ENCODE measurements around the gene LRG1. TPM values are rescaled to one million over a fixed set of nuclear protein-coding genes. Genes with fewer than 3 reads are reported as not detected.

LRG1 gene
- total and polyA plus RNA-seq, 9 of the 15 experiments (the other 6 are each of a cell fraction or from before 2014, with no cell fraction given) = 1.5 to 11.9 (median 8.7) TPM

DNA sequence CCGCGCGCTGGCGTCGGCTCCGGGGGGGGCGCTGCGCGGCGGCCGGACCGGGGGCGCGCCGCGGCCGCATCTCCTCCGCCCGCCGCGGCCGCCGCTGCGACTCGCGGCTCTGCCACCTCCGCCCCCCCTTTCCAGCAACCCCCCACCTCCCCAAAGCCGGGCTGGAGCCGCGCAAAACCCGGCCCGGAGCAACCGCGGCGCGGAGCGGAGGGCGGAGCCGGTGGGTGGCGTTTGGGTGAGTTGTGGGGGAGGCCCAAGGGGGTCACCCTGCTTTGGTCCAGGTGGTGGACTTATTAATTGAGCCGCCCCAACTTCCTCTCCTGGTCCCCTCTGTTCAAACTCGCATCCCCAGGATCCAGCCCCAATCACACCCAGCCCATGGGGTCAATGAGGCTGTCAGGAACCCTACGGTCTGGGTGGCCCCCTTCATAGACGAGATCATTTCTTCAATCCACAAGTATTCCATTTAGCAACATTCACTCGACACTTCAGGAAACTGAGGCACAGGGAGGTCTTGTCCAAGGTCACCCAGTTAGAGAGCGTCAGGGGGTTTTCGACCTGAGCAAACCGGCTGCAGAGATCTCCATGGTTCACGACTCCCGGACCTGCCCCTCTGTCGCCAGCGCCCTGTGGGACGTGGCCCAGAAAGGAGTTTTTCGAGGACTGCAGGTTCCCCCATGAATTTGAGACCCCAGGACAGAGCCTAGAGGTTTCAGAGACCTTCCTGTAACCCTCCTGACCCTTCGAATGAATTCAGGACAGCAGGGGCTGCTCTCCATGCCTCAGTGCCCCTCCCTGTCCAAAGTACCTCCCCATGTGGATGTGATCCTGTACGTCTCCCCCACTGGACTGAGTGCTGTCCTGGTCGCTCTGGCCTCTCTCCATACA is 42.1 kb upstream of the LRG1 start (continued):
- no peak for TF ChIP-seq STAT5B (CRISPR knock-in tag; IDR thresholded peaks at IDR 0.05)
- TF ChIP-seq KLF16 (IDR thresholded peaks at IDR 0.05) = no peak
- no peak for TF ChIP-seq ZNF124 (CRISPR knock-in tag; IDR thresholded peaks at IDR 0.05)
- TF ChIP-seq DEAF1 (CRISPR knock-in tag; IDR thresholded peaks at IDR 0.05) = no peak
- no peak for TF ChIP-seq ZNF507 (tag; conservative IDR thresholded peaks at IDR 0.05)
- no peak for TF ChIP-seq CBFB (CRISPR knock-in tag; IDR thresholded peaks at IDR 0.05)
- no peak for TF ChIP-seq CEBPB (tag; IDR thresholded peaks at IDR 0.05)
- 0 out of 4 replicates have a peak, but pooled peaks of 1 of the 2 experiments have one; percentile 10 for TF ChIP-seq RCOR1 (IDR thresholded peaks at IDR 0.05; ENCODE audit: borderline replicate concordance in 1 of 2, low read depth in 2 of 2, low read length in 2 of 2)
- TF ChIP-seq ZNF408 (CRISPR knock-in tag; IDR thresholded peaks at IDR 0.05; ENCODE audit: low read depth) = no peak
- TF ChIP-seq FOXJ2 (tag; IDR thresholded peaks at IDR 0.05) = no peak
- TF ChIP-seq PHF20 (IDR thresholded peaks at IDR 0.05; ENCODE audit: partially characterized antibody) = no peak
- TF ChIP-seq E2F8 (IDR thresholded peaks at IDR 0.05; ENCODE audit: low read depth, partially characterized antibody) = no peak
- TF ChIP-seq ZNF239 (CRISPR knock-in tag; IDR thresholded peaks at IDR 0.05) = no peak
- no peak for TF ChIP-seq GATAD2A (IDR thresholded peaks at IDR 0.05)
- no peak for TF ChIP-seq HSF4 (CRISPR knock-in tag; IDR thresholded peaks at IDR 0.05; ENCODE audit: borderline replicate concordance)
- TF ChIP-seq CREBBP (IDR thresholded peaks at IDR 0.05; ENCODE audit: low read depth, low read length) = no peak
- TF ChIP-seq SMARCB1 (IDR thresholded peaks at IDR 0.05; ENCODE audit: insufficient read length, low read depth) = no peak
